GM12864 (cell line): ENCODE measurements around the gene MSI2.

Experiments used
- DNase-seq: peaks from one replicate; pipeline ENCODE4 v3.0.0-alpha.2; 2011; ENCODE audit warnings: low read depth
- H3K4me3 ChIP-seq: 2 replicates; pipeline ENCODE4 v1.5.1; 2011; ENCODE audit warnings: mild to moderate bottlenecking, low read depth, low read length, control low read depth
- TF ChIP-seq, protein P1 (sequence below): IDR thresholded peaks from 2 replicates; pipeline ENCODE4 v1.5.1; 2011; ENCODE audit warnings: low read depth, mild to moderate bottlenecking, moderate library complexity, low read length, control low read depth, inconsistent platforms; ENCODE audit errors: missing control alignments

MSI2 gene

DNA sequence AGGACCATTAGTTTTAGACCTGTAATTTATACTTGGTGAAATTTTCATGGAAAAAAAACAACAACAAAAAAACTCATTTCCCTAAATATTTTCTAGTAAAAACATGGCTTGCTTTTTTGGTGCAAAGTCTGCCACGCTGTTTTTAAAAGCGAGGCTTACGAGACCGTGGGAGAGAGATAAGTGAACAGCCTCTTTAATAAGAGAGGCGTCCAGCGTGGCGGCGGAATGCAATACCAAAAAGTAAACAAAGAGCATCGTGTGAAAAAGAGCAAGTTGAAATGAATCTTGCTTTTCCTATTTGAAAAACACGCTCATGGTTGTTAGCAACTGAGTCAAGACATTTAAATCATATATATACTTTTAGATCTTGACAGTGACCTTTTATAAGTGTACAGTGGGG, 10.5 kb upstream of the MSI2 start:
- TF ChIP-seq, protein P1, sequence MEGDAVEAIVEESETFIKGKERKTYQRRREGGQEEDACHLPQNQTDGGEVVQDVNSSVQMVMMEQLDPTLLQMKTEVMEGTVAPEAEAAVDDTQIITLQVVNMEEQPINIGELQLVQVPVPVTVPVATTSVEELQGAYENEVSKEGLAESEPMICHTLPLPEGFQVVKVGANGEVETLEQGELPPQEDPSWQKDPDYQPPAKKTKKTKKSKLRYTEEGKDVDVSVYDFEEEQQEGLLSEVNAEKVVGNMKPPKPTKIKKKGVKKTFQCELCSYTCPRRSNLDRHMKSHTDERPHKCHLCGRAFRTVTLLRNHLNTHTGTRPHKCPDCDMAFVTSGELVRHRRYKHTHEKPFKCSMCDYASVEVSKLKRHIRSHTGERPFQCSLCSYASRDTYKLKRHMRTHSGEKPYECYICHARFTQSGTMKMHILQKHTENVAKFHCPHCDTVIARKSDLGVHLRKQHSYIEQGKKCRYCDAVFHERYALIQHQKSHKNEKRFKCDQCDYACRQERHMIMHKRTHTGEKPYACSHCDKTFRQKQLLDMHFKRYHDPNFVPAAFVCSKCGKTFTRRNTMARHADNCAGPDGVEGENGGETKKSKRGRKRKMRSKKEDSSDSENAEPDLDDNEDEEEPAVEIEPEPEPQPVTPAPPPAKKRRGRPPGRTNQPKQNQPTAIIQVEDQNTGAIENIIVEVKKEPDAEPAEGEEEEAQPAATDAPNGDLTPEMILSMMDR = no peak
- no peak for DNase-seq
- H3K4me3 ChIP-seq = no peak overlapping the region

DNA sequence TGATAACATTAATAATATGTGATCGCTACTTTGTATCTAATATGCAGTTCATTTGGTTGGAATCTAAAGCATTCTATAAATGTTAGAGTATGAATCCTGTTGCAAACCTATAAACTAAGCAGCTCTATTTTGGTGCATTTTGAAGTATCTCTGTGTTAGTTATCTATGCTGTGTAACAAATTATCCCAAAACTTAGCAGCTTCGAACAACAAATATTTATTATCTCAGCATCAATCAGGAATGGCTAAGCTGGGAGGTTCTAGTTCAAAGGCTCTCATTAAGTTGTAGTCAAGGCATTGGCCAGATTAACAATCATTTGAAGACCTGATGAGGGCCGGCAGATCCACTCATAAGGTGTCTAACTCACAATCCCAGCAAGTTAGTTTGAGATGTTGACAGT, 10.1 kb upstream of the MSI2 start:
- no peak overlapping the region for H3K4me3 ChIP-seq
- TF ChIP-seq, protein P1 = no peak
- DNase-seq = no peak

DNA sequence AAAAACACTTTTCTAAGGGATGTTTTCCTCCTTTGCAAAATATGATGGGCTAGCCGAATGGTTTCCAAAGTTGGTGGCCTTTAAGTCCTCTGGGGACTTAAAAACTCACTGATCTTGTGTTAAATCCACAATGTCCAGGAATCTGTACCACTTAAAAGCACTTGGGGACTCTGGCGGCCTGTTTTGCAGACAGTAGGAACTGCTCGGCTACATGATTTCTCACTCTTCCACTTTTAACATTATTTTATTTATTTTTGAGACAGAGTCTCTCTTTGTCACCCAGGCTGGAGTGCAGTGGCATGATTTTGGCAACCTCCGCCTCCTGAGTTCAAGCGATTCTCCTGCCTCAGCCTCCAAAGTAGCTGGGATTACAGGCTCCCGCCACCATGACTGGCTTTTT, 9.1 kb upstream of the MSI2 start:
- DNase-seq = no peak
- H3K4me3 ChIP-seq = no peak overlapping the region
- TF ChIP-seq, protein P1 = no peak

DNA sequence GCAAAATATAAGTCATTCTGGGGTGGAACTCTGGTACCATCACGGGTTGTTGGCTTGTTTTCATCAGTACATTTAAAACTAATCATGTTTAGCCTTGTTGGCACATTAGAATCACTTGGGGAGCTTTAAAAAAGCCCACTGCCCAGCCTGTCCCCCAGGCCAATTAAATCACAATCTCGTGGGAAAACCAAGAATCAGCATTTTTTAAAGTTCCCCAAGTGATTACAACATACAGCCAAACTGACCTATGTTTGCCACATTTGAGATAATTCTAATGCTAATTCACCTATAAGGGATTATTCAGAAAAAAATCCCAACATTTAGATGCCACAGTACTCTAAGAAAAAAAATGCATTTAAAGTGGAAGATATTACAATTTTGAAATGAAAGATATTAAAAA, 8.4 kb upstream of the MSI2 start:
- no peak for DNase-seq
- TF ChIP-seq, protein P1 = no peak
- H3K4me3 ChIP-seq = no peak overlapping the region

DNA sequence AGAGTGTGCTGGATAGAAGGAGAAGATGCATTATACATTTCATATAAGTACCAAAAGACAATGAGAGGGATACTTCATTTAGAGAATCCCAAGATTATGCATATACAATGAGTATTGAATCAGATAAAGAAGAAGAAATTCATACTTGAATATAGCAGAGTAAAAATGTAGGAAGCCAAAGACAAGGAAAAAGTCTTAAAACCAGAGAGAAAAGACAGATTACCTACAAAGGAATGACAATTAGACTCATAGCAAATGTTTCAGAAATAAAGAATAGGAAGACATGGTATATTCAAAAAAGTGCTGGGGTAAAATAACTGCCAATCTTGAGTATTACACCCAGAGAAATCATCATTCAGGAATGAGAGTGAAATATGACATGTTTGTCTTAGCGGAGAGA, 6.8 kb upstream of the MSI2 start:
- no peak for DNase-seq
- H3K4me3 ChIP-seq = no peak overlapping the region
- TF ChIP-seq, protein P1 = no peak

DNA sequence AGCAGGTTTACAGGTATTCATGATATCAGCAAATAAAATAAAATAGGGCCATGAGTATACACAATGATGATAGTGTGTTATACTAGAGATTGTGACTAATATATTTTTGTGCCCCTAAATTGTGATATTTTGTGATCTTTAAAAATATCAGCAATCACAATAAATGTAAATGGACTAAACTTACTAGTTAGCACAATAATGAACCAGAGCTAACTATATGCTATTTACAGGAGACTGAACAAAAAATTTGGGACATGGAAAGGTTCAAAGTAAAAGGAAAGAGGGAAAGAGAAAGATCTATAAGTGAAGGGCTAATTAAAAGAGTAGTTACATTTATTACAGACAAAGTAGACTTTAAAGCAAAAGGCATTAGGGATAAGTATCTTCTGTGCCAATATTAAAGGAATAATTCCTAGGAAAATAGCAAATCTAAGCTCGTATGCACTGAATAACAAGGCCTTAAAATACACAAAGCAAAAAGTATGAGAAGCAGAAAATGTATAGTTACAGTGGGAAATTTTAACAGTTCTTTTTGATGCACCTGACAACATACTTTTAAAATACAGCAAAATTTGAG, 5.0 kb upstream of the MSI2 start:
- TF ChIP-seq, protein P1 = no peak
- DNase-seq = no peak

DNA sequence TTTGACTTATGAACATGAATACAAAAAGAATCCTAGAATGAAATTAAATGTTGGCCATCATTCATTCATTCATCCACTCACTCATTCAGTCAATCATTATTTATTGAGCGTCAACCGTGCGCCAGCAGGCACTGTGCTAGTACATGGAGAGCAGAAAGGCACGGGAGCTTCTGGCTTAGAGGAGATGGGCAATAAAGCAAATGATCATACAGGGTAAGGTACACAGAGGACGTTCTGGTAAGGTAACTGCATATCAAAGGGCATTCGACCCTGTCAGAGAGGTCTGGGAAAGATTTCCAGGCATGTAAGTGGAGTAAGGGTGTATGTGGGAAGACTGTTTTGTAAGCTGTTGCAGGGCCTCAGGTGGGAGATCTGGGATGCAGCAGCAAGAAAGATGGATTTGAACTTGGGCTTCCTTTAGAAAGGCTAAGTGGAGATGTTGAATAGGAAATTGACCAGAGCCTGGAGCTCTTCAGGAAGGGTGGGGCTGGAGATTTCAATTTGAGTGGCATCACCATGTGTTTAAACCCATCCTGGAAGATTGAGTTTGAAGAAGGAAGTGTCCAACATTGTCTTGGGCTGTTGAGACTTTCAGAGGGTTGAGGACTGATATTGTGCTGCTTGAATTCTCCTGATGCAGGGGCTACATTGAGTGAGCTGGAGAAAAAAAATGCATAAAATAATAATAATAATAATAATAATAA, 2.8 kb upstream of the MSI2 start:
- H3K4me3 ChIP-seq = no peak overlapping the region
- no peak for DNase-seq
- TF ChIP-seq, protein P1 = no peak

More for the DNA sequence above, 5.0 kb upstream of the MSI2 start:
- no peak overlapping the region for H3K4me3 ChIP-seq
